Measurements from ENCODE around the gene KAT8. TPM values are rescaled to one million over a fixed set of nuclear protein-coding genes. Genes with fewer than 3 reads are reported as not detected.

The KAT8 gene
- total RNA-seq, 4 donors from 2014 or later, result 63.0 to 101 (median 77.8) TPM

GRCh38 chr16:31128711-31129567, 11.5 kb downstream of the KAT8 start:
- no peak for DNase-seq
- intact Hi-C loops (cut with DNase I; ENCODE audit: low total_unique reads), result no loop called here
- H3K4me3 ChIP-seq, result no peak overlapping the region
- peaks cover 0 to 11% of the 10 kb centered on the region in 2 donors for H3K4me1 ChIP-seq
- peak overlapping the region; percentile 59 to 60 for H3K27ac ChIP-seq
- H3K36me3 ChIP-seq, result no peaks in the 10 kb centered on the region
- H3K27me3 ChIP-seq, result no peaks in the 10 kb centered on the region
- TF ChIP-seq POLR2A (IDR thresholded peaks at IDR 0.05), result no peak
- no peak for TF ChIP-seq CTCF (IDR thresholded peaks at IDR 0.05)
- no peaks in the 10 kb centered on the region for H3K9me3 ChIP-seq

GRCh38 chr16:31129568-31130335, 12.3 kb downstream of the KAT8 start:
- DNase-seq, result peak; percentile 57 to 82
- H3K4me3 ChIP-seq, result no peak overlapping the region
- peaks cover 0 to 11% of the 10 kb centered on the region in 2 donors for H3K4me1 ChIP-seq
- TF ChIP-seq CTCF (IDR thresholded peaks at IDR 0.05) (peak in 1 of 4 experiments; percentile 11), POLR2A (IDR thresholded peaks at IDR 0.05) (no peak)
- H3K9me3 ChIP-seq, result no peaks in the 10 kb centered on the region
- H3K27ac ChIP-seq, result peak overlapping the region; percentile 59 to 60
- intact Hi-C loops (cut with DNase I; ENCODE audit: low total_unique reads), result no loop called here
- H3K27me3 ChIP-seq, result no peaks in the 10 kb centered on the region
- H3K36me3 ChIP-seq, result no peaks in the 10 kb centered on the region

GRCh38 chr16:31130336-31130891, 12.9 kb downstream of the KAT8 start:
- H3K4me3 ChIP-seq, result no peak overlapping the region
- H3K9me3 ChIP-seq, result no peaks in the 10 kb centered on the region
- H3K36me3 ChIP-seq, result no peaks in the 10 kb centered on the region
- H3K27me3 ChIP-seq, result no peaks in the 10 kb centered on the region
- H3K27ac ChIP-seq, result peak overlapping the region; percentile 59 to 60
- TF ChIP-seq POLR2A (IDR thresholded peaks at IDR 0.05) (no peak), CTCF (IDR thresholded peaks at IDR 0.05) (no peak)
- peaks cover 0 to 11% of the 10 kb centered on the region in 2 donors for H3K4me1 ChIP-seq
- intact Hi-C loops (cut with DNase I; ENCODE audit: low total_unique reads), result no loop called here
- no peak for DNase-seq

- intact Hi-C loops (cut with DNase I; ENCODE audit: low total_unique reads), result no loop called here
- no peak overlapping the region for H3K4me3 ChIP-seq
- H3K4me1 ChIP-seq, result peaks cover 0 to 11% of the 10 kb centered on the region in 2 donors
- H3K36me3 ChIP-seq, result no peaks in the 10 kb centered on the region
- no peak overlapping the region for H3K27ac ChIP-seq
- no peaks in the 10 kb centered on the region for H3K27me3 ChIP-seq
- no peaks in the 10 kb centered on the region for H3K9me3 ChIP-seq
- TF ChIP-seq CTCF (IDR thresholded peaks at IDR 0.05) (no peak), POLR2A (IDR thresholded peaks at IDR 0.05) (no peak)
- no peak for DNase-seq
Measured at GRCh38 chr16:31130899-31131298, 13.4 kb downstream of the KAT8 start.

All from uterus (tissue), 4 donors.